Muscle of back (tissue), 11 donors: ENCODE results near the gene SSR4. TPM values are rescaled to one million over a fixed set of nuclear protein-coding genes. Genes with fewer than 3 reads are reported as not detected.

ENCODE experiments used
- DNase-seq, 3 donors: peaks; one replicate each; pipeline versions ENCODE4 v3.0.0 to v3.0.0-alpha.2; 2013
- polyA plus RNA-seq, 10 donors: library from polyadenylated mRNA; unstranded; fragments of 120-200 nt; gene quantifications; one replicate each; pipeline ENCODE4 v1.2.1, GENCODE V29; 2013; ENCODE audit not compliant: insufficient read length in 10 of 10

Gene SSR4
- polyA plus RNA-seq, 10 donors, result 101 to 153 (median 115) TPM

DNA sequence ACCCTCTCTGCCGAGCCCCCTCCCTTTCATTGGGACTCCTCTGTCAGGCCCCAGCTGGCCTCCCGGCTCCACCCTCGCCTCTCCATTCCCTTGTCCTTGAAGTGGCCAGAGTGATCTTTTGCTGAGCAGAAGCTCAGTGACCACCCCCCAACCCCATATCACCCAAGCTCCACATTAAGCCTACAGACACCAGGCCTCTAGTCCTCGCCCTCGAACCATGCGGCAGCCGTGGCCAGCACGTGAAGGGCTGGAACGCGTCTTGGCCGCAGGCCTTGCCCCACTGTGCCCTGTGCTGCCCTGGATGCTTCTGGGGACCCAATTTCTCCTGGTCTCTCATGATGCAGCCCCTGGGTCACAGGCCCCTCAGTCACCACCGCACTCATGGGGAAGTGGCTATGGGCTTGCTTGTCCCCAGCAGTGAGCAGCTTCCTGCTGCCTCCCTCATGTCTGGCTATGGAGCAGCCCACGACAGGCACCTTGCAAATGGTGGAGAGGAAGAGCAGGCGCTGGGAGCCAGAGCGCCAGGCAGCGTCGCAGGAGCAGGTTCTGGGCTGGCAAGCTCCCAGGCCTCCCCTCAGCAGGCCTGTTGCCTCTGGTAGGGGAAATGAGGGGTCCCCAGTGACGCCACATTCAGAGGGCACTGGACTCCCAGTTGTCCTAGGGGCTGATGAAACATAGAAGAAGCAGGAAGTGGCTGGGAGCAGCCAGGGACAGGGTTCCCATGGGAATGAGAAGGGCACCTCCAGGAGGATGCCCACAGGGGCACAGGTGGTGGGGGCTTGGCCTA lies 14.4 kb upstream of the SSR4 start:
- no peak for DNase-seq

DNA sequence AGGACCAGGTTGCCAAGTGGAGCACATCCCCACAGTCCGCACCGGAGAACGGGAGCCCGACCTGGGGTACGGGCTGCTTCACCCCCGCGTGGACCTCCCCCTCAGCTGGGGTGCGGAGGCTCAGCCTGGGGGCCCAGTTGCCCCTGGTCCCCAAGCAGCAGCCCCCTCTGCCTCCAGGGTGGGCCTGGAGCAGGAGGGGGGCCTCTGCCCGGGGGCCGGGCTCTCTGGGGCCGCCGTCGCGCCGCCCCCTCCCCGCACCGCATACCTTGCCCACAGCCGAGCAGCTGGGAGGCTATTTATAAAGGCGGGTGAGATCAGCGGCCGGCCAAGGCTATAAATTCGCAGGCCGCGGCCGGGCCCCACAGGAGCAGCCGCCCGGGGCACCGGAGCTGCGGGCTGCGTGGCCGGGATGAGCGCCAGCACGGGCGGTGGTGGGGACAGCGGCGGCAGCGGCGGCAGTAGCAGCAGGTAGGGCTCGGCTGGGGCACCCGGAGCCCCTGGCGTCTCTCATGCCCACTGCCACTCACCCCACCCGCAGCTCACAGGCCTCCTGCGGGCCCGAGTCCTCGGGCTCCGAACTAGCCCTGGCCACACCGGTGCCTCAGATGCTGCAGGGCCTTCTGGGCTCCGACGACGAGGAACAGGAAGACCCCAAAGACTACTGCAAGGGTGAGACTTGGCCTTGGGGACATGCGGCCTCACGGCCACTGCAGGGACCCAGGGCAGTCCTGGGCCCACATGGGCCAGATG lies 13.6 kb upstream of the SSR4 start, which contains the start of gene SRPK3:
SRPK3 (plus strand) TSS at position 364 of the 750 bp plus-strand sequence; CDS start at position 410, 46 bp downstream.
- peak in 2 of 3 donors; percentile 37 to 60 for DNase-seq

- DNase-seq, result peak in 1 of 3 donors; percentile 42
Observed at GRCh38 chrX:153781428-153782047, 12.9 kb upstream of the SSR4 start.

- DNase-seq, result peak in 1 of 3 donors; percentile 32
Observed at GRCh38 chrX:153782313-153782712, 12.2 kb upstream of the SSR4 start.

DNA sequence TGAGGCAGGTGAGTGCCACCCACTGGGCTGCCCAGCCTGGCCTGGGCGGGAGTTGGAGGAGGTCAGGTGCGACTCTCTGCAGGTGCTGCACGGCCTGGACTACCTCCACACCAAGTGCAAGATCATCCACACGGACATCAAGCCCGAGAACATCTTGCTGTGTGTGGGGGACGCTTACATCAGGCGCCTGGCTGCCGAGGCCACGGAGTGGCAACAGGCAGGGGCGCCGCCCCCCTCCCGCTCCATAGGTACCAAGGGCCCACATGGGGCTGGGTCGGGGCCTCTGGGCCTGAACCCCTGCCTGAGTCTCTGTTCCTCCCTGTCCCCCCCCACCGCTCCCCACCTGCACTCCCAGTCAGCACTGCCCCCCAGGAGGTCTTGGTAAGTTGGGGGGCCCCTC lies 11.6 kb upstream of the SSR4 start:
- no peak for DNase-seq

DNA sequence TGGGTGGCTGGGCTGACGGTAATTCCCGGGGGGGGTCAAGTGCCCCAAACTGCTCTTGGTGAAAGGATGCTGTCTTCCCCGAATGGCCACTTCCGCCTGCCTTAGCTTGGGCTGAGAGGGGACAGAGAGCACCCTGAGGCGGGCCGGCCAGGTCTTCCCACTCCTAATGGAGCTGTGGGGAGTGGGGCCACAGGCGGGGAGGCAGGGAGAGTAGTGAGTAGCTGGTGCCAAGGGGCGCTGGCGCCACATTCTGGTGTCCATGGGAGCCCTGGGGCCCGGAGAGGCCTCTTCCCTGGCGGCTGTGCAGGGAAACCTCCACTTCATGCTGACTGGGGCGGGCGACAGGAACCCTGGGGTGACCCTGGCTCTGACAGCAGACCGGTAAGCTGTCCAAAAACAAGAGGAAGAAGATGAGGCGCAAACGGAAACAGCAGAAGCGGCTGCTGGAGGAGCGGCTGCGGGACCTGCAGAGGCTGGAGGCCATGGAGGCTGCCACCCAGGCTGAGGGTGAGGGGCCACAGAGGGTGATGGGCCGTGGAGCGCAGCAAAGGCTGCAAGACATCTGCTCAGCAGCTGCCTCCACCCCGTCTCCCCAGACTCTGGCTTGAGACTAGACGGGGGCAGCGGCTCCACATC lies 11.0 kb upstream of the SSR4 start:
- DNase-seq, result no peak

DNA sequence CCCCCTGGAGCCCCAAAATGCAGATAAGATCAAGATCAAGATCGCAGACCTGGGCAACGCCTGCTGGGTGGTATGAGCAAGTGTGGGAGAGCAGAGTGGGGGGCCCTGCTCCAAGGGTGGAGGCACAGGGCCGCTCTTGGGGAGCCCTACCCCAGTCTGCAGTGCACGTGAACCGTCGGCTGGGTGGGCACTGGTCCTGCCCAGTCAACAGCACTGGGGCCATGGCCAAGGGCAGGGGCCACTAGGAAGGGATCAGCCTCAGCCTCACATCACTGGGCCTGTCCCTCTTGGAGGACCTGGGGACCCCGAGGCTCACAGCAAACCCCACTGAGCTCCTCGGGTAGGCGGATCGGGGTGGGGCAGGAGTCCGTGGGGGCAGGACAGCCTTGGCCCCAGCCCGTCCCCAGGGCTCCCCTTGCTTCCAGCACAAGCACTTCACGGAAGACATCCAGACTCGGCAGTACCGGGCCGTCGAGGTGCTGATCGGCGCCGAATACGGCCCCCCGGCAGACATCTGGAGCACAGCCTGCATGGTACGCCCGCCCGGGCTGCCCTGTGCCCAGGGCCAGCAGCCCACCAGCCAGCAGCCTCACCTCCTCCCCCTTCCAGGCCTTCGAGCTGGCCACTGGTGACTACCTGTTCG lies 10.0 kb upstream of the SSR4 start:
- no peak for DNase-seq

DNA sequence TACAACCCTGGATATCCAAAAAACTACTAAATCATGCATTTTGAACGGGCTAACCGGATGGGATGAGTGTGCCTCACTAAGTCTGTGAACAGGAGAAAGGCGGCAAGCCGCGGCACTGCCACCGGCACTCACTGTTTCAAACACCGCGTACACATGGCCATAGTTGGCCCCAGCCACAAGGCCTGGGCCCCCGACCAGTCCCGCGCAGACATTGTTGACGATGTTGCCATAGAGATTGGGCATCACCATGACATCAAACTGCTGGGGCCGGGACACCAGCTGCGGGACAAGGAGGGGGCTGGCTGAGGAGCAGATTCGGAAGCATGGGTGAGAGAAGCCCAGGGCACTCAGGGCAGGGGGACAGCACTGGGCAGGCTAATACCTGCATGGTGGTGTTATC lies 7.8 kb upstream of the SSR4 start:
- no peak for DNase-seq

DNA sequence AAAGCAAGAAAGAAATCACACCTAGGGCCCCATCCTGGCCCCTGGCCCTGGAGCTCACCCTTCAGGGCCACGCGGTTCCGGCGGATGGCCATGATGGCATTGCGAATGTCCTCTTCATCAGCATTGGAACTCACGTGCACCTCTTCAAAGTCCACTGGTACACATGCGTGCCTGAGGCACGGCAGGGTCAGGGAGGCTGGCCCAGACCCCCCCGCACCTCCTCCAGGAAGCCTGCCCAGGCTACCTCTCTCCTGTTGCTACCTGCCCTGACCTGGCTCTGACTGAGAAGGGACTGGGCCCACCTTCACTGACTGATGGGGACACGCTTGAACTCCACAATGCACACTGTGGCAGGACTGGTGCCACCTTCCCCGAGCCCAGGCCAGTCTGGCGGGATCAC lies 4.8 kb upstream of the SSR4 start:
- no peak for DNase-seq

DNA sequence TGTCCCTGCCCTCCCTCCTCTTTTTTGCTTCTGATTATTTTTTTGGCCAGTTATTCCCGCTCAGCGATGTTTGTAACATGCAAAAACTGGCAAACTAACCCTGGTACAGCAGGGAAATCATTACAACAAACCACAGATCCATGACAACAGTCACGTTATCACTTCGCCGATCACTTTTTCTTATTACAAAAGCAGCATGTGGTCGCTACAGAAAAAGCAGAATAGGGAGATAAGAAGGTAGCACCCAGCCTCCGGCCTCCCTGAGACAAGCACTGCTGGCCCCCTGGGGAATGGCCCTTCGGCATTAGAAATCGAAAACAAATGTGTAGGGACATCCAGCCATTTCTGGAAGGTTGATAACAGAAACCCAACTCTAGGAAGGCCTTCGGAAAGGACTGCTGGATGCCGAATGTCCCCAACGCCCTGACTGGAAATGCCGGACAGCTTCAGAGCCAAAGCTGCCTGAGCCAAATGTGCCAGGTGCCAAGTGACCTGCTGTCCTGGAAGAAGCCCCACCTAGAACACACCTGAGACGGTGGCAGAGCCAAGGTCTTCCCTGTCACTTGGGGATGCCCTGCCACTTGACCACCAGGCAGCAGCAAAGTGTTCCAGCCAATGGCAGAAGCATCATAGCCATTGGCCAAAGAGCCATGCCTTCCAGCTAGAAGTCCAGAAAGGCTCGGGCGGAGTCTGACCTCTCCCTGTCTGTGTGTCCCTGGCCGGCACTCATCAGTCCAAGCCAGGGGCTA lies 3.2 kb upstream of the SSR4 start:
- DNase-seq, result no peak

DNA sequence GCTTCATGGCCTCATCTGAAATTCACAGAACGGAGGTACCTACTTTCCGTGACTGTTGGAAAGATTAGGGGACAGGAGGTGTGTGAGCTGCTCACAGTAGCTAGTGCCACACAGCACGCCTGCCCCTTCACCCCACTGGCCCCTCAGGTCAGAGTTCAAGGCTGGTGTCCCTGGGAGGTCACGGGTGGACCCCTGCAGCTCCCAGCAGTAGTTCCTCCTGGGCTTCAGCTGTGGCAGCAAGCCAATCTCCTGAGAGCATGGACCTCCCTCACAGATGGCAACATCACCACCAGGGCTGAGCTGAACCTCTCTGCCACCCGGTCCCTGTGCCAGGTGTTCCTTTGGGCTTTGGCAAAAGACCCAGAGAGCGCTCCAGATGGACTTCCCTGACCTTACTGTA lies 2.1 kb upstream of the SSR4 start:
- no peak for DNase-seq

DNA sequence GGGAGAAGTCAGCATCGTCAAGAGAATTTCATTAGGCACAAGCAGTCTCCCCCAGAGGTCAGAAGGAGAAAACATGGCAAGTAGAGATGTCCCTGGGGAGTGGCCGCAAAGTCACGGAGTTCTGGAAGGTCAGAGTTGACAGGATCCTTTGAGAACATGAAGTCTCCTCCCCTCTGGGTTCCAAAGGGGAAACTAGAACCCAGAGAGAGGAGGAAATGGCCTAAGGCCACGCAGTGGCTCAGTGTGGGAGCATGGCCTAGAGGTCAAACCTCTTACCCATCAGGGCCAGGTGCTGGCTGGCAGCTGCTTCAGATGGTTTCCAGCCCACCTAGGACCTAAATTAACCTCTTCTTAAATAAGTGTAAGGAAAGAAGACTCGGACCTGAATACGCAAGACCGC lies 1.2 kb upstream of the SSR4 start:
- DNase-seq, result no peak

DNA sequence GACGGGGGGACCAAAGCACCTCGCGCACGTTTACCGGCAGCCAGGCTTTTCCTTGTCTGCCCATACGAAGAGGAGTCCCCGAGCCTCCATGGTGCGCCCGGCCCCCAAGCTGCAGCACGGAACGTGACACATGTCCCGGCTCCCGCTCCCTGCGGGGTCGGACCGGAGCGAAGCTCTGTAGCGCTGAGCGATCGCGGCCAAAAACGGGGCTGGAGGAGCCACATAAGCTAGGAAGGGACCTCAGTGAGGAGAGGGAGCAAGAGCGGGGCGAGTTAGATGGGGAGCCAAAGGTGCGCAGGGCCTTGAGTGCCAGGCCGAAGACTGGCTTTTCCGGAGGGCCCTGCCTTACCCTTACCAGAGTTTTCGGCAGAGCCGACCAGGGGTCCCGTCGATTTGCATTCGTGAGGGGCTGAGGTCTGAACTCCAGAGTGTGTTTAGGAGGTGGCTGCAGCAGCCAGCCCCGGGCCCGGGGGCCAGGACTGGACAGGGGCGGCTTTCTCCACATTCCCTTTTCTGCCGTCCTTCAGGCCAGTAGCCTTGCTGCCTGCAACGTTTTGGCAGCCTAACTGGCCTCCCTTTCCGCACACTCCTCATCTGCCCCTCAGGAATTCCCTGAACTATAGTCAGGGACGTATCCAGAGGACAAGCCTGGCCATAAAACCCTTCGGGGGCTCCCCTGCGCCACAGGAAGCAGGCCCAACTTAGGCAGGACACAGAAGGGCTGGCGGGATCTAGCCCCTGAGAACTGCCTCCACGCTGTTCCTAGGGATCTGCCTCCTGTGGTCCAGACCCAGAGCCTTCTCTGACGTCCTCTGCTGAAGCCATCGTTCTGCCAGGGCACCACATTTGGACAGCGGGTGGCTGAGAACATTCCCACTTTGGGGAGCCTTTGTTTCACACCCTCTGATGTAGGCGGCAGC lies 689 bp downstream of the SSR4 start:
- no peak for DNase-seq

GRCh38 chrX:153797415-153798015 lies 3.0 kb downstream of the SSR4 start:
- no peak for DNase-seq

GRCh38 chrX:153799326-153799725 lies 4.9 kb downstream of the SSR4 start:
- DNase-seq, result no peak

- DNase-seq, result no peak
Observed at GRCh38 chrX:153800177-153800722, 5.8 kb downstream of the SSR4 start.

GRCh38 chrX:153800746-153801145 lies 6.3 kb downstream of the SSR4 start:
- no peak for DNase-seq

GRCh38 chrX:153801669-153802068 lies 7.2 kb downstream of the SSR4 start:
- DNase-seq, result no peak

DNA sequence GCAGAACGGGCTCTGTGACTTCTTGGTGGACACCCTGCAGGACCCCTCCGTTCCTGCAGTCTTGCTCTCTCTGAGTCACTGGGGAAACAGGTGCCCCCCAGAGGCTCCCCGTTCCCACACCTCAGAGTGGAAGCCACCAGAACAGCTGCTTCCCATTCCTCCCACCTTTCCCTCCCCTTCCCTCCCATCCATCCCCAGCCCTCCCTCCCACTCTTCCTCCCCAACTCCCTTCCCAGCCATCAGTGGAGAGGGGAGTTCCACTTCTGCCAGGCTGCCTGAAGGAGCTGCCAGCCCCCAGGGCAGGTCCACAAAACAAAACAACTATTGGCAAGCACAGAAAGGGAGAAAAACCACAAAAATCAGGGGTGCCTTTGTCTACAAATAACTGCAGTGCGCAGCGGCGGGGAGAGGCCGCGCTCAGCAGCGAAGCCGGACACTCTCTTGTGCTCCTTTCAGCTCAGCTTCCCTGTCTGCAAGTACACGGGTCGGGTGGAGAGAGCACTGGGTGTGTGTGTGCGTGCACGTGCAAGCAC lies 8.1 kb downstream of the SSR4 start:
- DNase-seq, result no peak
